Measurements from ENCODE around the gene GNA12. TPM values are rescaled to one million over a fixed set of nuclear protein-coding genes. Genes with fewer than 3 reads are reported as not detected.

The GNA12 gene
- total RNA-seq, 1 experiment from 2014 or later = 35.5 TPM

- ChIA-PET CTCF (no interaction called here), POLR2A (ENCODE audit: low non-redundant PET) (no interaction called here)
- Histone ChIP-seq H3K36me3 (ENCODE audit: insufficient read depth, low read length, poor library complexity, severe bottlenecking) (no peaks in the 10 kb centered on the region), H3K4me3 (ENCODE audit: low read depth, low read length, poor library complexity, severe bottlenecking) (no peak overlapping the region), H3K27ac (ENCODE audit: low read depth, low read length, poor library complexity, severe bottlenecking) (no peak overlapping the region), H3K27me3 (replicated peaks; ENCODE audit: insufficient read depth, low read depth, low read length, poor library complexity) (no peaks in the 10 kb centered on the region), H3K9me3 (ENCODE audit: low read depth, low read length, poor library complexity, severe bottlenecking) (no peaks in the 10 kb centered on the region), H3K4me1 (ENCODE audit: insufficient read depth, low read length, poor library complexity, severe bottlenecking) (peaks cover 3% of the 10 kb centered on the region)
- DNase-seq (ENCODE audit: low spot score) = no peak
- no TSS peak for BruUV-seq (replicated peaks)
- TF ChIP-seq EZH2 (IDR thresholded peaks at IDR 0.05; ENCODE audit: borderline replicate concordance, low read depth, low read length, poor library complexity, severe bottlenecking) = no peak
- TF ChIP-seq, protein P1, sequence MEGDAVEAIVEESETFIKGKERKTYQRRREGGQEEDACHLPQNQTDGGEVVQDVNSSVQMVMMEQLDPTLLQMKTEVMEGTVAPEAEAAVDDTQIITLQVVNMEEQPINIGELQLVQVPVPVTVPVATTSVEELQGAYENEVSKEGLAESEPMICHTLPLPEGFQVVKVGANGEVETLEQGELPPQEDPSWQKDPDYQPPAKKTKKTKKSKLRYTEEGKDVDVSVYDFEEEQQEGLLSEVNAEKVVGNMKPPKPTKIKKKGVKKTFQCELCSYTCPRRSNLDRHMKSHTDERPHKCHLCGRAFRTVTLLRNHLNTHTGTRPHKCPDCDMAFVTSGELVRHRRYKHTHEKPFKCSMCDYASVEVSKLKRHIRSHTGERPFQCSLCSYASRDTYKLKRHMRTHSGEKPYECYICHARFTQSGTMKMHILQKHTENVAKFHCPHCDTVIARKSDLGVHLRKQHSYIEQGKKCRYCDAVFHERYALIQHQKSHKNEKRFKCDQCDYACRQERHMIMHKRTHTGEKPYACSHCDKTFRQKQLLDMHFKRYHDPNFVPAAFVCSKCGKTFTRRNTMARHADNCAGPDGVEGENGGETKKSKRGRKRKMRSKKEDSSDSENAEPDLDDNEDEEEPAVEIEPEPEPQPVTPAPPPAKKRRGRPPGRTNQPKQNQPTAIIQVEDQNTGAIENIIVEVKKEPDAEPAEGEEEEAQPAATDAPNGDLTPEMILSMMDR (conservative IDR thresholded peaks at IDR 0.05; ENCODE audit: low read depth, low read length) = no peak
- intact Hi-C loops (cut with micrococcal nuclease; ENCODE audit: unreplicated experiment) = no loop called here
Measured at GRCh38 chr7:2876031-2876731, 32.1 kb upstream of the GNA12 start.

DNA sequence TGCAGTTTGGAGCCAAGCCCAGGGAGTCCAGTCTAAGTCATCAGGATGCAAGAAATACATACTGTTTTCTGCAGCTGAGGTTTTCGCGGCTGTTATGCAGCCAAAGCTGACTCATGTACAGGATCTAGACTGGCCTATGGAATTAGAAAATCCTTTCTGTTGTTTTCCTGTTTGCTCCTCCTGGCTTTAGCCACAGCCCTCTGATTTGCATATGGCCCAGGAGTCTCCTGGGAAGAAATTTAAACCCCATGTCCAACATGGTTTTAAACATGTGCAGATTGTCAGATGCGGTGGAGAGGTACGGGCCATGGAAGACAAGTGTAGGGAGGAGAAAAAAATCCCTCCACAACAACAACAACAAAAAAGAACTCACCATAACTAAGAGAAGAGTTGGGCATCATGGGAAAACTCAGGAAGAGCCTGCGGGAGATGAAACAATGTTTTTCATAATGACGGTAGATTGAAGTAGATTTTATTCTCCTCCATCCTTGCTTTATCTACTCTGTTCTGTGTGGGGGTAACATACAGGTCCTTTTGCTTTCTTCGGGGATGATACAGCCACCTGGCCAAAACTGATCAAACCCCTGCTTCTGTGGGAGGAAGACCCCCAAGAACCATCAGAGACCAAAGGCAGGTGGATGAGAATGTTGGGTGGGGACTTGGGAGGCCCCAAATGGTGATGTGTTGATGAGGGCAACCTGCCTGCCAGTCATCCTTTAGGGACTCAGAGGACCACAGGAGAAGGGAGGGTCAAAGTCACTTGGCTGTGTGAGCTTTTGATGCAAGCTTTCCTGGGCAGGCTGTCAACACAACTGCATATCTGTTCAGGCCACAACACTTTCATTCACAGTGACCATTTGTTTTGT, 29.8 kb upstream of the GNA12 start:
- DNase-seq (ENCODE audit: low spot score) = peak; percentile 73
- ChIA-PET CTCF (no interaction called here), POLR2A (ENCODE audit: low non-redundant PET) (no interaction called here)
- BruUV-seq (replicated peaks) = no TSS peak
- no peaks in the 10 kb centered on the region for H3K36me3 ChIP-seq (ENCODE audit: insufficient read depth, low read length, poor library complexity, severe bottlenecking)
- no peaks in the 10 kb centered on the region for H3K9me3 ChIP-seq (ENCODE audit: low read depth, low read length, poor library complexity, severe bottlenecking)
- no peak for TF ChIP-seq EZH2 (IDR thresholded peaks at IDR 0.05; ENCODE audit: borderline replicate concordance, low read depth, low read length, poor library complexity, severe bottlenecking)
- TF ChIP-seq, protein P1 (conservative IDR thresholded peaks at IDR 0.05; ENCODE audit: low read depth, low read length) = no peak
- H3K4me1 ChIP-seq (ENCODE audit: insufficient read depth, low read length, poor library complexity, severe bottlenecking) = peaks cover 3% of the 10 kb centered on the region
- no peaks in the 10 kb centered on the region for H3K27me3 ChIP-seq (replicated peaks; ENCODE audit: insufficient read depth, low read depth, low read length, poor library complexity)
- peak overlapping the region; percentile 80 for H3K27ac ChIP-seq (ENCODE audit: low read depth, low read length, poor library complexity, severe bottlenecking)
- intact Hi-C loops (cut with micrococcal nuclease; ENCODE audit: unreplicated experiment) = no loop called here
- no peak overlapping the region for H3K4me3 ChIP-seq (ENCODE audit: low read depth, low read length, poor library complexity, severe bottlenecking)

GRCh38 chr7:2873146-2873545, 29.0 kb upstream of the GNA12 start:
- Histone ChIP-seq H3K4me3 (ENCODE audit: low read depth, low read length, poor library complexity, severe bottlenecking) (no peak overlapping the region), H3K9me3 (ENCODE audit: low read depth, low read length, poor library complexity, severe bottlenecking) (no peaks in the 10 kb centered on the region), H3K27me3 (replicated peaks; ENCODE audit: insufficient read depth, low read depth, low read length, poor library complexity) (no peaks in the 10 kb centered on the region), H3K27ac (ENCODE audit: low read depth, low read length, poor library complexity, severe bottlenecking) (peak overlapping the region; percentile 80), H3K4me1 (ENCODE audit: insufficient read depth, low read length, poor library complexity, severe bottlenecking) (peaks cover 3% of the 10 kb centered on the region), H3K36me3 (ENCODE audit: insufficient read depth, low read length, poor library complexity, severe bottlenecking) (no peaks in the 10 kb centered on the region)
- intact Hi-C loops (cut with micrococcal nuclease; ENCODE audit: unreplicated experiment) = no loop called here
- CTCF ChIA-PET = no interaction called here
- BruUV-seq (replicated peaks) = no TSS peak
- POLR2A ChIA-PET (ENCODE audit: low non-redundant PET) = no interaction called here
- TF ChIP-seq, protein P1 (conservative IDR thresholded peaks at IDR 0.05; ENCODE audit: low read depth, low read length) = no peak
- TF ChIP-seq EZH2 (IDR thresholded peaks at IDR 0.05; ENCODE audit: borderline replicate concordance, low read depth, low read length, poor library complexity, severe bottlenecking) = no peak
- DNase-seq (ENCODE audit: low spot score) = no peak

All from A673 (cell line).